ENCODE measurements around the gene GHDC.

DNA sequence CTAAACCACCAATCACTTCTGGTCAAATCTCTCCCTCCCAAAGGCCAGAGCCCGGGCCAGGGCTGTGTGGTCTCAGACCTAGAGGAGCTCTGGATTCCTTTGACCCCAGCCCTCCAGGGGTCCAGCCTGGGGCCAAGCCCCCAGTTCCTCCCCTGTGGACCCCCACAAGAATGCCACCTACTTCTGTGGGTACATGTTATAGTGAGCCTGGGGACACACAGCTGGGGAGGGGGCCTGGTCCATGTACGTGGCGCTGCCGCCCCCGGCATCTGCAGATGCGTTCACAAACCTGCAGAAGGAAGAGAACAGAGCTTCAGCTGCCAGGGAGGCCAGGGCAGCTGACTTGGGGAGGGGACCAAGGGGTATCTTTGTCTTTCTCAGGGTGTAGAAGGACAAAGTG, 7.9 kb upstream of the GHDC start:
- TF ChIP-seq, protein P1, sequence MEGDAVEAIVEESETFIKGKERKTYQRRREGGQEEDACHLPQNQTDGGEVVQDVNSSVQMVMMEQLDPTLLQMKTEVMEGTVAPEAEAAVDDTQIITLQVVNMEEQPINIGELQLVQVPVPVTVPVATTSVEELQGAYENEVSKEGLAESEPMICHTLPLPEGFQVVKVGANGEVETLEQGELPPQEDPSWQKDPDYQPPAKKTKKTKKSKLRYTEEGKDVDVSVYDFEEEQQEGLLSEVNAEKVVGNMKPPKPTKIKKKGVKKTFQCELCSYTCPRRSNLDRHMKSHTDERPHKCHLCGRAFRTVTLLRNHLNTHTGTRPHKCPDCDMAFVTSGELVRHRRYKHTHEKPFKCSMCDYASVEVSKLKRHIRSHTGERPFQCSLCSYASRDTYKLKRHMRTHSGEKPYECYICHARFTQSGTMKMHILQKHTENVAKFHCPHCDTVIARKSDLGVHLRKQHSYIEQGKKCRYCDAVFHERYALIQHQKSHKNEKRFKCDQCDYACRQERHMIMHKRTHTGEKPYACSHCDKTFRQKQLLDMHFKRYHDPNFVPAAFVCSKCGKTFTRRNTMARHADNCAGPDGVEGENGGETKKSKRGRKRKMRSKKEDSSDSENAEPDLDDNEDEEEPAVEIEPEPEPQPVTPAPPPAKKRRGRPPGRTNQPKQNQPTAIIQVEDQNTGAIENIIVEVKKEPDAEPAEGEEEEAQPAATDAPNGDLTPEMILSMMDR (conservative IDR thresholded peaks at IDR 0.05 in 1 of 2, IDR thresholded peaks at IDR 0.05 in 1 of 2; ENCODE audit: extremely low read depth in 1 of 2, insufficient read depth in 1 of 2, low read depth in 1 of 2, low read length in 2 of 2) = no peak
- TF ChIP-seq EZH2 (IDR thresholded peaks at IDR 0.05; ENCODE audit: borderline replicate concordance, low read length) = no peak

Measured in mammary epithelial cell (primary cell).